ENCODE data around the gene MMP25.

Gene MMP25

DNA sequence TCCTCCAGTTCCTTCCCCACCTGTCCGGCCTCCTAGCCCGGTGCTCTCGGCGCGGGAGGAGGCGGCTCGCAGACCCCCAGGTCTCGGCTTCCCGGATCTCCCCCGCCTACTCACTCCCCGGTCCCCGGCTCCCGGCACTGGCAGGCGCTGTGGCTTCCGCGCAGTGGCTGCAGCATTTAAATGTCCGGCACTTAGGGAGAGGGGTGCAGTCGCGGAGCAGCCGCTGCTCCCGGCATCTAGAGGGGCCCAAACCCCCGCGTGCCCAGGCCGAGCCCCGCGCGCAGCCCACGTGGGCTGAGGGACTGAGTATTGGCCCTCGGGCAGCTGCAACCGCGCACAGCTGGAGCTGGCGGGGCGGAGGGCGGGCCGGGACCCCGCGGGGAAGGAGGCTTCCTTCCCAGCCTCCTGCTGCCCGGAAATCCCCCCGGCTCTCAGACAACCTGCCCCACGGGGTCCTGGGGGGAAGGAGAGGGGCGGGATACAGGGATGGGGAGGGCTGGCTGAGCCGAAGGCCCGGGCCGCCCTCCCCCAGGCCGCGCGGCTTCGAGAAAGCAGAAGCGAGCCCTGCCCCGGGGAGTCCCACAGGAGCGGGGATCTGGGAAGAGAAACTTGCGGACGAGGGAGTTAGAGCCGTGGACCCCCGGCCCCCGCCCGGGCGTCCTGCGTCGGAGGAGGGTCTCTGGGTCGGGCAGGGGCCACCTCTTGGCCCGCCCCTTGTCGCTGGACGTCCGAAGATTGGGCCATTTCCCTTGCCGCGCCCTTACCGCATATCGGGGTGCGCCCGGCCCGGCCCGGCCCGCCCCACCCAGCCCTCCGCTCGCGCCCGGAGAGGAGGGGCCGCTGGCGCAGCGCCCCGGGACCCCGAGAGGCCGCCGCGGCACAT is at the start of gene MMP25:
Gene MMP25, plus strand, starts transcription at position 804 of the 883 bp plus-strand sequence. CDS start 357 bp downstream, outside the sequence.
- no peak for DNase-seq (ENCODE audit: low read depth)

GRCh38 chr16:2999929-3000328 is 46.4 kb upstream of the MMP25 start:
- DNase-seq (ENCODE audit: low read depth): no peak

DNA sequence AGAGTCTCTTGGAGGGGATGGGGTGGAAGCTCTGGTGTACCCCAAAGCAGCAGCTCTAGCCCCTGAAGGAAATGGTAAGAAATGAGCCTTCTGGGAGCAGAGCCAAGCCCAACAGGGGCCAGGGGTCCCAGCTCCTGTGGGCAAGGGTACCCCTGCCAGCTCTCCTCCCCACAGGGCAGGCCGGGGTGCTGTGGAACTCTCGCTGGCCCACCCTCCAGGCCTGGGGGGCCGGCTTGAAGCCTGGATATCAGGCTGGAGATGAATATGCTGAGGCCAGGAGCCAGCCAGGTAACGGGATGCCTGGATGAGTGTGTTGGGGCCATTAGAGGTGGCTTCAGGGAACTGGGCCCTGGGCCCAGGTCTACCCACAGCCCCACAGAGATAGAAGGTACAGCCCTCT is 45.8 kb upstream of the MMP25 start:
- no peak for DNase-seq (ENCODE audit: low read depth)

GRCh38 chr16:3001316-3001715 is 45.0 kb upstream of the MMP25 start:
- no peak for DNase-seq (ENCODE audit: low read depth)

DNA sequence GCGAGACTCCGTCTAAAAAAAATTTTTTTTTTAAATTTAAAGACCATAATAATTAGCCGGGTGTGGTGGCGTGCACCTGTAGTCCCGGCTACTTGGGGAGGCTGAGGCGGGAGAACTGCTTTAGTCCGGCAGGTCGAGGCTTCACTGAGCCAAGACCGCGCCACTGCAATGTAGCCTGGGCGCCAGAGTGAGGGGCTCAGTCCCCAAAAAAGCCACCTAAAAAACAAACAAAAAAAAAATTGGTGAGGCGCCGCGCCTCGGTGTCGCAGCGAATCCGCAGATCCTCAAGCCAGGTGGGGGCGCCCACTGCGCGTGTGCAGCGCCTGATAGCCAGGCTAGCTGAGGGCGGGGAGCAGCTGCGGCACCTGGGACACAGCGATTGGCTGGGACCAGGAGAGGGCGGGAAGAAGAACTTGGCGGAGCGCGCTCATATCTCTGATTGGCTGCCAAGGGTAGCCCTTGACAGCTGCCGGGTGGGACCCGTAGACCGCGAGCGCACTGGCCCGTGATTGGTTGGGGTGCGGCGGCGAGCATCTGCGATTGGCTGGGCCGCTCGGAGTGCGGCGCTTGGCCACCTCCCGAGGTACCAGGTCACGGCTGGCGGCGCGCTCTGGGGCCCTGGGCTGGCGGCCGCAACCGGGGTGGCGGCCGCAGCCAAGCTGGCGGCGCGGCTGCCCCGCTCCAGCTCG is 42.6 kb upstream of the MMP25 start:
- DNase-seq (ENCODE audit: low read depth): peak; percentile 93

GRCh38 chr16:3004319-3004718 is 42.0 kb upstream of the MMP25 start:
- DNase-seq (ENCODE audit: low read depth): no peak

- no peak for DNase-seq (ENCODE audit: low read depth)
Measured at GRCh38 chr16:3004781-3005284, 41.5 kb upstream of the MMP25 start.

- no peak for DNase-seq (ENCODE audit: low read depth)
Measured at GRCh38 chr16:3007059-3007956, 39.1 kb upstream of the MMP25 start.

DNA sequence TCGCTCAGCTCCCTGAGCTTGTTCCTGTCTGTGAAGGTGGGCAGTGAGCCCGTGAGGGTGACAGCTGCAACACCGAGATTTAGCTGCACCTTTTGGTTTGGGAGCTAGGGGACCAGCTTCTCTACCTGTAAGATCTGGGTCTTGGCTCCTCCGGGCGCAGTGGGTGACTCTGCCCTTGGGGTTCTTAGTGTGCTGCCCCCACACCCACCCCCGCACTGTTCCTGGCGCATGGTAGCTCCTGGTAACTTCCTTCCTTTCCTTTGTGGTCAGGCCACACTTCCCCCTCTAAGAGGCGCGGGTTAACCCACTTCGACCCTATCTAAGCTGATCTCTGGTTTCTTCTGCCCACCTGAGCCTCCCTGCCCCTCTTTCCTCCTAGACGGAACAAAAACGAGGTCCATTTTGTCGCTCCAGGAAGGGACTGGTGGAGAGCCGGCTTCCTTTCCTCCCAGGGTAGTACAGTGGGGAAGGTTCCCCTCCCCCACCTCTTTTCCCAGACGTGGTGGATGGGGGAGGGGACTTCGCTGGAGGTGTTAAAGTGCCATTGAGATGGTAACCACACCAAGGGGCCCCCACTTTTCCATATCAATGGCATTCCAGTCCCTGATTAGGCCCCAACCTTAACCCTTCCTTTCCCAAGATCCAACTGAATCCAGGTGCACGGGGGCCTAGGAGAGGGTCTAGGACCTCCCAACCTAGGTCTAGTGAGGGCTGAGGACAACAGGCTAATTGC is 38.2 kb upstream of the MMP25 start:
- DNase-seq (ENCODE audit: low read depth): no peak

- no peak for DNase-seq (ENCODE audit: low read depth)
Measured at GRCh38 chr16:3008690-3009037, 37.7 kb upstream of the MMP25 start.

GRCh38 chr16:3009568-3010390 is 36.6 kb upstream of the MMP25 start:
- no peak for DNase-seq (ENCODE audit: low read depth)

DNA sequence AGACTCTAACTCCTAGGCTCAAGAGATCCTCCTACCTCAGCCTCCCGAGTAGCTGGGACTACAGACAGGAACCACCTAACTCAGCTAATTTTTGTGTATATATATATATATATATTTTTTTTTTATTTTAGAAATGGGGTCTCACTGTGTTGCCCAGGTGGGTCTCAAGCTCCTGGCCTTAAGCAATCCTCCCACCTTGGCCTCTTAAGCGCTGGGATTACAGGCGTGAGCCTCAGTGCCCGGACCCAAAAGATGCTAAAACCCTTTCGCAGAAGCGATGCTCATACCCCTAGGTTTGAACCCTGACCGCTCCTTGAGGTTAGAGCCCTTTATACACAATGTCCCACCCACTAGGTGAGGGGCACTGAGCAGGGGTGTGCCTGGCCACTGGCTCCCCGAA is 35.9 kb upstream of the MMP25 start:
- no peak for DNase-seq (ENCODE audit: low read depth)

DNA sequence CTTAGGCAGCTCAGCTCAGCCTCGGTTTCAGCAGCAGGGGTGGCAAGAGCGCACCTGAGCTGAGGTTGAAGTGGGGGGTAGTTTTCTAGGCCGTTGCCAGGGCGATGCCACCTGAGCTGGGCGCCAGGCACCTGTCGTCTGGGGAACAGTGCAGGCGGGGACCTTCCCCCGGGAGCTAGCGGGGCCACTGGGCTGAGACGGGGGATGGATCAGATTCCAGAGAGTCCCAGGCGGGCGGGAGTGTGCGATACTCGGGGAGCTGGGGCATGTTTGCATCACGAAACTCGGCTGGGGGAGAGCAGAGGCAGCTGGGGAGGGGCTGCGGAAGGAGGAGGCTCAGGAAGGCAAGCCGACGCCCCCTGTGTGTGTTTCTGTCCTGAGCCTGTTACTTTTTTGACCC is 34.1 kb upstream of the MMP25 start:
- DNase-seq (ENCODE audit: low read depth): no peak

GRCh38 chr16:3012828-3013420 is 33.4 kb upstream of the MMP25 start, which contains the start of gene CLDN9:
Gene CLDN9 (plus strand): TSS chr16:3012923. CDS start chr16:3013363, 440 bp downstream.
- DNase-seq (ENCODE audit: low read depth): no peak

GRCh38 chr16:3013491-3013951 is 32.8 kb upstream of the MMP25 start:
- no peak for DNase-seq (ENCODE audit: low read depth)

DNA sequence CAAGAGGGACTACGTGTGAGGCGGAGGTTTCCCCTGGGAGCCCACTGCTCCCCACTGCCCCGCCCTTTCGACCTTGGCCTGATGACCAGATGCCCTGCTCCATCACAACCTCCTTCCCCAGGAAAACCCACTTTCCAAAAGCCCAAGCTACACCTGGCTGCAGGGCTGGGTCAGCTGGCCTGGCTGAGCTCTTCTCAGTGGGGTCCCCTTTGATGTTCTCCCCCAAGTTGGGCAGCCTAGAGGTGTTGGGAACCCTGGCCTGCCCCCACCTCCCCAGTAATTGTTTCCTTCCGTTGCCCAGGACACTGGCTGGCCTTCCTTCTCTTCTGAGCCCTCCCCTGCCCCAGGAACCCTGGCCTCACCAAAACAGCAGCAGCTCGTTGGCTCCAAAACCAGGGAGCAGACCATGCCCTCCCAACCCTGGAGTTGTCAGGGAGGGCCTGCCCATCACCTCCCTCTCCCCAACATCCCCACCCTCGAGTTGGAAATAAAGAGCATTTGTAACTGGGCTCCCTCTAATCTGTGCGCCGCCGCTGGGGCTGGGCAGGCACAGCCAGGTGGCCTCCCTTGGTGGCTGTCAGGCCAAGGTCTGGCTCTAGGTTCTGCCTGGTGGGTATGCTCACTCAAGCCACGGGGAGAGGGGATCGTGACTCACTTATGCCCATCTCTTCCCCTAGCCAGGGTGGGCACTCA is 32.2 kb upstream of the MMP25 start:
- no peak for DNase-seq (ENCODE audit: low read depth)

DNA sequence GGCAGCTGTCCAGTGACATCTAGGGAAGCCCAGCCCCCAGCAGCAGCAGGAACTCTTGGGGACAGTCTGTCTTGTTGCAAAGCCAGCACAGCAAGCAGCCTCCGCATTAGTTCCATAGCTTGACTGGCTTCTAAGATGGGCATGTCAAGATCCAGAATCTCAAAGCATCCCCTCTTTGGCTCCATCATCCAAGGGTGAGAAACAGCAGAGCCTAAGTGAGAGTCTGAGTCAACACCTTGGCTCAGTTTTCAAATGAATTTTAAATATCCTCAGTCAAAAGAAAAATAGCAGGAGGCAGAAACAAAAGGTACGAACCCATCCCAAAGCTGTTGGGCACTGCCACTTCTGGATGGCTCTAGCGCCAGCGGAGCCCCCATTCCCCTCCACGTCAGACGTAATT is 31.4 kb upstream of the MMP25 start:
- no peak for DNase-seq (ENCODE audit: low read depth)

DNA sequence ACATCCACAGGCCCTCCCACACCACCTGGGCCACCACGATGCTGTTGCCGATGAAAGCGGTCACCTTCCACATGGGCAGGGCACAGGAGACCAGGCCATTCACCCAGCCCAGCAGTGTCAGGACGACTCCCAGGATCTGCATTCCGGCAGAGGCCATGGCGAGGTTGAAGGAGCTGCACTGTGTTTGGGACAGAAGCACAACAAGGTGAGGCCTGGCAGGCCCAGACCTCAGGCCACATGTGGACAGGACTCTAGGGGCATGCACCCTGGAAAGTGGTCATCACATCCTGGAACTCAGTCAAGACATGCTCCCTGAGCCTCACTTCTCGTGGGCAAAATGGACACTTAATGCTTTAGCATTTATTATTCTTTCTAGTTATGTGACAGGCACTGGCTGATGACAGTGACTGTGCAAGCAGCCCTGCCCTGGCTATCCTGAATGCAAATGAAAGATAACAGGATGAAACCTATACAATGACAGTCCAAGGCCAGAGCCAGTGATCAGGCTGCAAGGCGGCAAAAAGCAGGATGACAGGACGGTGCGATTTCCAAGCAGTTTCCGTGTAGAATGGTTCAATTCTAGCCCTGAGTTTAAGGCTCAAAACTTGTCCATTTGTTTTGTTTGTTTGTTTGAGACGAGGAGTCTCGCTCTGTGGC is 30.4 kb upstream of the MMP25 start:
- DNase-seq (ENCODE audit: low read depth): no peak

- DNase-seq (ENCODE audit: low read depth): no peak
Measured at GRCh38 chr16:3017344-3017743, 29.0 kb upstream of the MMP25 start.
